Liver (tissue), 9 donors: ENCODE results near the gene LAMA2. TPM values are rescaled to one million over a fixed set of nuclear protein-coding genes. Genes with fewer than 3 reads are reported as not detected.

Experiments
- DNase-seq: peaks from one replicate; pipeline ENCODE4 v3.0.0-alpha.2; 2017; ENCODE audit warnings: low spot score
- H3K27ac ChIP-seq, 2 donors: one replicate each; pipeline ENCODE4 v1.7.0; 2013; ENCODE audit warnings: inconsistent platforms in 2 of 2, low read length in 2 of 2, control low read depth in 1 of 2, low read depth in 1 of 2, mild to moderate bottlenecking in 1 of 2
- H3K27me3 ChIP-seq, 4 donors: one replicate each; pipeline versions ENCODE4 v1.6.1 to v1.7.0; 2013; ENCODE audit warnings: low read length in 3 of 4, inconsistent platforms in 1 of 4, mild to moderate bottlenecking in 1 of 4, moderate library complexity in 1 of 4; ENCODE audit not compliant: control insufficient read depth in 4 of 4, insufficient read depth in 4 of 4
- H3K36me3 ChIP-seq, 4 donors: one replicate each; pipeline versions ENCODE4 v1.6.1 to v1.7.0; 2013; ENCODE audit warnings: low read length in 3 of 4, mild to moderate bottlenecking in 3 of 4, low read depth in 1 of 4, moderate library complexity in 1 of 4; ENCODE audit not compliant: control insufficient read depth in 4 of 4, insufficient read depth in 3 of 4
- H3K4me1 ChIP-seq, 4 donors: one replicate each; pipeline versions ENCODE4 v1.6.1 to v1.7.0; 2013; ENCODE audit warnings: low read length in 3 of 4, mild to moderate bottlenecking in 3 of 4, moderate library complexity in 1 of 4; ENCODE audit not compliant: control insufficient read depth in 4 of 4, insufficient read depth in 4 of 4
- H3K4me3 ChIP-seq, 3 donors: one replicate each; pipeline versions ENCODE4 v1.6.1 to v1.7.0; 2013; ENCODE audit warnings: low read length in 3 of 3, control low read depth in 1 of 3, low read depth in 1 of 3, mild to moderate bottlenecking in 1 of 3
- H3K9ac ChIP-seq, 2 donors: one replicate each; pipeline ENCODE4 v1.7.0; 2013; ENCODE audit warnings: low read length in 2 of 2, mild to moderate bottlenecking in 2 of 2, moderate library complexity in 2 of 2, control low read depth in 1 of 2, low read depth in 1 of 2
- H3K9me3 ChIP-seq, 4 donors: one replicate each; pipeline versions ENCODE4 v1.6.1 to v1.7.0; 2013; ENCODE audit warnings: low read length in 3 of 4; ENCODE audit not compliant: control insufficient read depth in 4 of 4
- EGR1 ChIP-seq, 2 donors: IDR thresholded peaks; 2 replicates each; pipeline ENCODE4 v1.6.1; 2016 to 2018; ENCODE audit warnings: antibody characterized with exemption in 2 of 2, low read depth in 2 of 2
- FOXA1 ChIP-seq: IDR thresholded peaks from 2 replicates; pipeline ENCODE4 v1.6.1; 2016; ENCODE audit warnings: antibody characterized with exemption
- FOXA2 ChIP-seq: IDR thresholded peaks from 2 replicates; pipeline ENCODE4 v1.6.1; 2016; ENCODE audit warnings: antibody characterized with exemption
- GABPA ChIP-seq, 2 donors: IDR thresholded peaks in 1 of 2; conservative IDR thresholded peaks in 1 of 2; 2 replicates each; pipeline ENCODE4 v1.6.1; 2016; ENCODE audit warnings: antibody characterized with exemption in 2 of 2, mild to moderate bottlenecking in 1 of 2, moderate library complexity in 1 of 2
- HNF4A ChIP-seq, 2 donors: conservative IDR thresholded peaks; 2 replicates each; pipeline ENCODE4 v1.6.1; 2016; ENCODE audit warnings: antibody characterized with exemption in 2 of 2, mild to moderate bottlenecking in 2 of 2
- HNF4G ChIP-seq: IDR thresholded peaks from 2 replicates; pipeline ENCODE4 v1.6.1; 2016; ENCODE audit warnings: antibody characterized with exemption
- JUND ChIP-seq, 2 donors: IDR thresholded peaks; 2 replicates each; pipeline ENCODE4 v1.6.1; 2016; ENCODE audit warnings: antibody characterized with exemption in 2 of 2
- NR2F2 ChIP-seq: IDR thresholded peaks from 2 replicates; pipeline ENCODE4 v1.6.1; 2016; ENCODE audit warnings: antibody characterized with exemption
- RAD21 ChIP-seq, 2 donors: IDR thresholded peaks; 2 replicates each; pipeline ENCODE4 v1.6.1; 2016; ENCODE audit warnings: antibody characterized with exemption in 2 of 2, mild to moderate bottlenecking in 2 of 2
- RXRA ChIP-seq, 2 donors: IDR thresholded peaks; 2 replicates each; pipeline ENCODE4 v1.6.1; 2017 to 2018; ENCODE audit warnings: antibody characterized with exemption in 2 of 2, mild to moderate bottlenecking in 1 of 2
- SP1 ChIP-seq: IDR thresholded peaks from 2 replicates; pipeline ENCODE4 v1.6.1; 2018; ENCODE audit warnings: antibody characterized with exemption, mild to moderate bottlenecking
- TAF1 ChIP-seq: conservative IDR thresholded peaks from 2 replicates; pipeline ENCODE4 v1.6.1; 2016; ENCODE audit warnings: antibody characterized with exemption, mild to moderate bottlenecking
- YY1 ChIP-seq: IDR thresholded peaks from 2 replicates; pipeline ENCODE4 v1.6.1; 2016; ENCODE audit warnings: antibody characterized with exemption, mild to moderate bottlenecking
- WGBS: extraction: QIAGEN DNeasy Blood & Tissue Kit; methylation state at CpG from one replicate; pipeline ENCODE4 v1.1.7; 2013; 5-methylcytosine and 5-hydroxymethylcytosine counted together
- polyA plus RNA-seq, 2 donors: library from polyadenylated mRNA; stranded (reverse) in 1 of 2; unstranded in 1 of 2; fragments of 200-250 nt in 1 of 2; fragments of >200 nt in 1 of 2; fragmentation: Nextera tagmentation in 1 of 2; extraction: Ambion mirVana in 1 of 2; gene quantifications; one replicate each; pipeline versions ENCODE4 v1.2.1 to v1.2.3, GENCODE V29; 2013 to 2015
- total RNA-seq, 2 donors: library from RNA; depleted of rRNA; stranded (reverse); fragments of >200 nt; gene quantifications; one replicate each; pipeline ENCODE4 v1.2.3, GENCODE V29; 2014
- TF ChIP-seq, protein P1 (sequence below): IDR thresholded peaks from 2 replicates; pipeline ENCODE4 v1.6.1; 2016; ENCODE audit warnings: antibody characterized with exemption
- TF ChIP-seq, protein P2 (sequence below): IDR thresholded peaks from 2 replicates; pipeline ENCODE4 v1.6.1; 2016; ENCODE audit warnings: antibody characterized with exemption
- TF ChIP-seq, protein P3 (sequence below): fragments of 150-350 bp; IDR thresholded peaks from 2 replicates; pipeline ENCODE4 v1.5.1; 2017; ENCODE audit warnings: improper control_type of control experiment, low read depth, low read length; ENCODE audit not compliant: missing input control
- TF ChIP-seq, protein P4 (sequence below): IDR thresholded peaks from 2 replicates; pipeline ENCODE4 v1.6.1; 2016; ENCODE audit warnings: antibody characterized with exemption
- TF ChIP-seq, protein P5 (sequence below): IDR thresholded peaks from 2 replicates; pipeline ENCODE4 v1.6.1; 2016; ENCODE audit warnings: antibody characterized with exemption, mild to moderate bottlenecking
- donor health status: healthy.
- donor health status: healthy.
- donor health status: healthy.
- donor health status: healthy.
- donor health status: healthy.

The LAMA2 gene
- total and polyA plus RNA-seq, 4 donors: 1.3 to 17.0 (median 3.0) TPM

DNA sequence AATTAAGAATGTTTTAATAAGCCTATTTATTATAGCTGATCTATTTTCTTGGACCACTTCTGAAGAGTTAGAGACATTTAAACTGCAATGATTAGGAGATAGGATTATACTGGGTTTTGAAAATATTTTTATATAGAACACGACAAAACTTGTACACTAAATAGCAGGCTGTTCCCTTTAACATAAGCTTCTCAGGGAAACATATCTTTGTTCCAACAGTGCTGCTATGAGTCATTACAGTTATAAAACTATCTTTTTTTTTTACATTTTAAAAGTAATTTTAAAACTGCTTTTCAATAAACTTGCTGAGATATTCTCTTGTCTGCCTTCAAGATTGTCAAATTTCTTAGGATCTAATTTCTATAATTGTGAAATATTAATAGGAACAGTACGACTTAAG is 438.0 kb downstream of the LAMA2 start:
- H3K27ac ChIP-seq: no peak overlapping the region
- H3K9ac ChIP-seq: no peak overlapping the region
- no peak overlapping the region for H3K4me3 ChIP-seq
- no peaks in the 10 kb centered on the region for H3K4me1 ChIP-seq
- WGBS: 72% methylated on average over 2 of the region's 2 CpGs
- H3K36me3 ChIP-seq: no peaks in the 10 kb centered on the region
- H3K27me3 ChIP-seq: peaks cover 0 to 3% (median 0%) of the 10 kb centered on the region in 4 donors
- DNase-seq: no peak
- H3K9me3 ChIP-seq: no peaks in the 10 kb centered on the region
- TF ChIP-seq, protein P1, sequence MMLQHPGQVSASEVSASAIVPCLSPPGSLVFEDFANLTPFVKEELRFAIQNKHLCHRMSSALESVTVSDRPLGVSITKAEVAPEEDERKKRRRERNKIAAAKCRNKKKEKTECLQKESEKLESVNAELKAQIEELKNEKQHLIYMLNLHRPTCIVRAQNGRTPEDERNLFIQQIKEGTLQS: no peak
- TF ChIP-seq, protein P2, sequence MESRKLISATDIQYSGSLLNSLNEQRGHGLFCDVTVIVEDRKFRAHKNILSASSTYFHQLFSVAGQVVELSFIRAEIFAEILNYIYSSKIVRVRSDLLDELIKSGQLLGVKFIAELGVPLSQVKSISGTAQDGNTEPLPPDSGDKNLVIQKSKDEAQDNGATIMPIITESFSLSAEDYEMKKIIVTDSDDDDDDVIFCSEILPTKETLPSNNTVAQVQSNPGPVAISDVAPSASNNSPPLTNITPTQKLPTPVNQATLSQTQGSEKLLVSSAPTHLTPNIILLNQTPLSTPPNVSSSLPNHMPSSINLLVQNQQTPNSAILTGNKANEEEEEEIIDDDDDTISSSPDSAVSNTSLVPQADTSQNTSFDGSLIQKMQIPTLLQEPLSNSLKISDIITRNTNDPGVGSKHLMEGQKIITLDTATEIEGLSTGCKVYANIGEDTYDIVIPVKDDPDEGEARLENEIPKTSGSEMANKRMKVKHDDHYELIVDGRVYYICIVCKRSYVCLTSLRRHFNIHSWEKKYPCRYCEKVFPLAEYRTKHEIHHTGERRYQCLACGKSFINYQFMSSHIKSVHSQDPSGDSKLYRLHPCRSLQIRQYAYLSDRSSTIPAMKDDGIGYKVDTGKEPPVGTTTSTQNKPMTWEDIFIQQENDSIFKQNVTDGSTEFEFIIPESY: no peak
- TF ChIP-seq, protein P3, sequence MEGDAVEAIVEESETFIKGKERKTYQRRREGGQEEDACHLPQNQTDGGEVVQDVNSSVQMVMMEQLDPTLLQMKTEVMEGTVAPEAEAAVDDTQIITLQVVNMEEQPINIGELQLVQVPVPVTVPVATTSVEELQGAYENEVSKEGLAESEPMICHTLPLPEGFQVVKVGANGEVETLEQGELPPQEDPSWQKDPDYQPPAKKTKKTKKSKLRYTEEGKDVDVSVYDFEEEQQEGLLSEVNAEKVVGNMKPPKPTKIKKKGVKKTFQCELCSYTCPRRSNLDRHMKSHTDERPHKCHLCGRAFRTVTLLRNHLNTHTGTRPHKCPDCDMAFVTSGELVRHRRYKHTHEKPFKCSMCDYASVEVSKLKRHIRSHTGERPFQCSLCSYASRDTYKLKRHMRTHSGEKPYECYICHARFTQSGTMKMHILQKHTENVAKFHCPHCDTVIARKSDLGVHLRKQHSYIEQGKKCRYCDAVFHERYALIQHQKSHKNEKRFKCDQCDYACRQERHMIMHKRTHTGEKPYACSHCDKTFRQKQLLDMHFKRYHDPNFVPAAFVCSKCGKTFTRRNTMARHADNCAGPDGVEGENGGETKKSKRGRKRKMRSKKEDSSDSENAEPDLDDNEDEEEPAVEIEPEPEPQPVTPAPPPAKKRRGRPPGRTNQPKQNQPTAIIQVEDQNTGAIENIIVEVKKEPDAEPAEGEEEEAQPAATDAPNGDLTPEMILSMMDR: no peak
- TF ChIP-seq EGR1 (IDR thresholded peaks at IDR 0.05; ENCODE audit: low read depth in 2 of 2) (no peak), RXRA (IDR thresholded peaks at IDR 0.05) (no peak), HNF4G (no peak), HNF4A (conservative IDR thresholded peaks at IDR 0.05) (no peak), JUND (IDR thresholded peaks at IDR 0.05) (no peak), FOXA2 (no peak), GABPA (IDR thresholded peaks at IDR 0.05 in 1 of 2, conservative IDR thresholded peaks at IDR 0.05 in 1 of 2) (no peak), NR2F2 (no peak), SP1 (no peak), YY1 (no peak), RAD21 (IDR thresholded peaks at IDR 0.05) (no peak)
- TF ChIP-seq, protein P4, sequence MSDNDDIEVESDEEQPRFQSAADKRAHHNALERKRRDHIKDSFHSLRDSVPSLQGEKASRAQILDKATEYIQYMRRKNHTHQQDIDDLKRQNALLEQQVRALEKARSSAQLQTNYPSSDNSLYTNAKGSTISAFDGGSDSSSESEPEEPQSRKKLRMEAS: no peak
- TF ChIP-seq, protein P5, sequence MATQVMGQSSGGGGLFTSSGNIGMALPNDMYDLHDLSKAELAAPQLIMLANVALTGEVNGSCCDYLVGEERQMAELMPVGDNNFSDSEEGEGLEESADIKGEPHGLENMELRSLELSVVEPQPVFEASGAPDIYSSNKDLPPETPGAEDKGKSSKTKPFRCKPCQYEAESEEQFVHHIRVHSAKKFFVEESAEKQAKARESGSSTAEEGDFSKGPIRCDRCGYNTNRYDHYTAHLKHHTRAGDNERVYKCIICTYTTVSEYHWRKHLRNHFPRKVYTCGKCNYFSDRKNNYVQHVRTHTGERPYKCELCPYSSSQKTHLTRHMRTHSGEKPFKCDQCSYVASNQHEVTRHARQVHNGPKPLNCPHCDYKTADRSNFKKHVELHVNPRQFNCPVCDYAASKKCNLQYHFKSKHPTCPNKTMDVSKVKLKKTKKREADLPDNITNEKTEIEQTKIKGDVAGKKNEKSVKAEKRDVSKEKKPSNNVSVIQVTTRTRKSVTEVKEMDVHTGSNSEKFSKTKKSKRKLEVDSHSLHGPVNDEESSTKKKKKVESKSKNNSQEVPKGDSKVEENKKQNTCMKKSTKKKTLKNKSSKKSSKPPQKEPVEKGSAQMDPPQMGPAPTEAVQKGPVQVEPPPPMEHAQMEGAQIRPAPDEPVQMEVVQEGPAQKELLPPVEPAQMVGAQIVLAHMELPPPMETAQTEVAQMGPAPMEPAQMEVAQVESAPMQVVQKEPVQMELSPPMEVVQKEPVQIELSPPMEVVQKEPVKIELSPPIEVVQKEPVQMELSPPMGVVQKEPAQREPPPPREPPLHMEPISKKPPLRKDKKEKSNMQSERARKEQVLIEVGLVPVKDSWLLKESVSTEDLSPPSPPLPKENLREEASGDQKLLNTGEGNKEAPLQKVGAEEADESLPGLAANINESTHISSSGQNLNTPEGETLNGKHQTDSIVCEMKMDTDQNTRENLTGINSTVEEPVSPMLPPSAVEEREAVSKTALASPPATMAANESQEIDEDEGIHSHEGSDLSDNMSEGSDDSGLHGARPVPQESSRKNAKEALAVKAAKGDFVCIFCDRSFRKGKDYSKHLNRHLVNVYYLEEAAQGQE: no peak

DNA sequence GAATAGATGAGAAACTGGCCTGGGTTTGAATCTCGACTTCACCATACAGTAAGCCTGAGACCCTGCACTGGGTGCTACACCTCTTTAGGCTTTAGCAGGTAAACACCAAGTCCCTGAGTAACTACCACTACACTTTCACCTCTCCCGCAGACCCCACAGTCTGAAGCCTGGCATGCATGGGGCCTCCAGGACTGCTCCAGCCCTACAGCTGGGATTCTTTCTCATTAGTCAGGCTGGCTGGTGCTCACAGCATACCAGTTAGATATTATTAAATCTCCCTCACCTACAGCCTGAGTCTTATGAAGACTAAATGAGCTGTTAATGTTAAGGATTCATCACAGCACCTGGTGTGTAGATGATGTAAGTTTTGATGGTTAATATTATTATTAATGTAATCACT is 438.4 kb downstream of the LAMA2 start:
- no peak overlapping the region for H3K27ac ChIP-seq
- H3K36me3 ChIP-seq: no peaks in the 10 kb centered on the region
- H3K27me3 ChIP-seq: peaks cover 0 to 3% (median 0%) of the 10 kb centered on the region in 4 donors
- H3K9me3 ChIP-seq: no peaks in the 10 kb centered on the region
- no peak overlapping the region for H3K4me3 ChIP-seq
- H3K9ac ChIP-seq: no peak overlapping the region
- no peak for DNase-seq
- H3K4me1 ChIP-seq: no peaks in the 10 kb centered on the region
- WGBS: 71% methylated on average over 2 of the region's 2 CpGs
- TF ChIP-seq FOXA1 (no peak), YY1 (no peak), GABPA (IDR thresholded peaks at IDR 0.05 in 1 of 2, conservative IDR thresholded peaks at IDR 0.05 in 1 of 2) (no peak), NR2F2 (no peak), RAD21 (IDR thresholded peaks at IDR 0.05) (no peak), SP1 (no peak), RXRA (IDR thresholded peaks at IDR 0.05) (no peak), TAF1 (no peak)
- TF ChIP-seq, protein P4: no peak
- TF ChIP-seq, protein P1: no peak
- TF ChIP-seq, protein P5: no peak
